Bronchial epithelial cell (primary cell): ENCODE measurements around the gene PIK3R2. TPM values are rescaled to one million over a fixed set of nuclear protein-coding genes. Genes with fewer than 3 reads are reported as not detected.
"Not testable (repeated sequence)": the region's sequence is repeated elsewhere in the genome, so short reads cannot be mapped to it uniquely, and the experiment has no call there.

Experiments used
- DNase-seq: peaks from one replicate; pipeline ENCODE4 v3.0.0-alpha.2; 2010; ENCODE audit warnings: low read depth
- FAIRE-seq: peaks from 2 replicates; lab custom pipeline; 2011; peaks lifted over from hg19 to GRCh38; lab: Jason Lieb, UNC
- H3K27me3 ChIP-seq: 2 replicates; pipeline ENCODE4 v1.5.1; 2011; ENCODE audit warnings: low read length; ENCODE audit not compliant: control insufficient read depth, insufficient read depth
- H3K36me3 ChIP-seq: 2 replicates; pipeline ENCODE4 v1.5.1; 2011; ENCODE audit warnings: low read length; ENCODE audit not compliant: control insufficient read depth, insufficient read depth
- H3K4me3 ChIP-seq: 2 replicates; pipeline ENCODE4 v1.5.1; 2011; ENCODE audit warnings: mild to moderate bottlenecking, low read depth, low read length, control low read depth
- total RNA-seq: library from RNA; depleted of rRNA; stranded (reverse); fragments of >200 nt; gene quantifications from 2 replicates; pipeline ENCODE4 v1.2.1, GENCODE V29; 2014
- TF ChIP-seq, protein P1 (sequence below): IDR thresholded peaks from 2 replicates; pipeline ENCODE4 v1.5.1; 2011; ENCODE audit warnings: mild to moderate bottlenecking, moderate library complexity, low read length, control low read depth, inconsistent platforms; ENCODE audit not compliant: insufficient read depth, severe bottlenecking

The PIK3R2 gene
- total RNA-seq, 1 donor from 2014 or later, result 2.6 TPM

DNA sequence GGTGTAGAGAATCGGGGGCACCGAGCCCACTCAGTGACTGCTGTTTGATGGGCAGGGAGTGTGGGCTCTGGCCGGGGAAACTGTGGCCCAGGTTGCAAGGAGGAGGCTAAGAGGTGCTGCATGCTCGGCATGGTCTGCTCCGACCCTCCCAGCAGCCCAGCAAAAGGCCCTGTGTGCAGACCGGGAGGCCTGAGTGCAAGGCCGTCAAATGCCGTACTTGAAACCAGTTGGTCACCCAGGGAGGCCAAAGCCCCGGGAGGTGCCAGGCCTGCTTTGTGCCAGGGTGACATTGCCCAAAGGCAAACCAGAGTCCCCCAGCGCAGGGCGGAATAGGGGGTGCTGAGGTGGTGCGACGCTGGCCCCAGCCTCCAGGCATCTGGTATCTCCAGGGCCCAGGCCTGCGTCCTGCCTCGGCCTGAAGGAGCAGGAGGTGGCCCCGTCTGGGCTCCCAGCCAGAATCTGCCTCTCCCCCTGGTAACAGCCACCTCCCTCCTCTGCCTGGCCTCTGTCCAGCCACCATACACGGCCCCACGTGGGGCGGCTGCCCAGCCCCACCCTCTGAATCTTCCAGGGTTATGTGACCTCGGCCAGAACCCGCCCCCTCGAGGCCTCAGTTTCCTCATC is 4.0 kb downstream of the PIK3R2 start:
- Histone ChIP-seq H3K36me3 (peaks cover 7% of the 10 kb centered on the region), H3K4me3 (no peak overlapping the region), H3K27me3 (no peaks in the 10 kb centered on the region)
- FAIRE-seq (no peak), DNase-seq (peak; percentile 84)
- TF ChIP-seq, protein P1, sequence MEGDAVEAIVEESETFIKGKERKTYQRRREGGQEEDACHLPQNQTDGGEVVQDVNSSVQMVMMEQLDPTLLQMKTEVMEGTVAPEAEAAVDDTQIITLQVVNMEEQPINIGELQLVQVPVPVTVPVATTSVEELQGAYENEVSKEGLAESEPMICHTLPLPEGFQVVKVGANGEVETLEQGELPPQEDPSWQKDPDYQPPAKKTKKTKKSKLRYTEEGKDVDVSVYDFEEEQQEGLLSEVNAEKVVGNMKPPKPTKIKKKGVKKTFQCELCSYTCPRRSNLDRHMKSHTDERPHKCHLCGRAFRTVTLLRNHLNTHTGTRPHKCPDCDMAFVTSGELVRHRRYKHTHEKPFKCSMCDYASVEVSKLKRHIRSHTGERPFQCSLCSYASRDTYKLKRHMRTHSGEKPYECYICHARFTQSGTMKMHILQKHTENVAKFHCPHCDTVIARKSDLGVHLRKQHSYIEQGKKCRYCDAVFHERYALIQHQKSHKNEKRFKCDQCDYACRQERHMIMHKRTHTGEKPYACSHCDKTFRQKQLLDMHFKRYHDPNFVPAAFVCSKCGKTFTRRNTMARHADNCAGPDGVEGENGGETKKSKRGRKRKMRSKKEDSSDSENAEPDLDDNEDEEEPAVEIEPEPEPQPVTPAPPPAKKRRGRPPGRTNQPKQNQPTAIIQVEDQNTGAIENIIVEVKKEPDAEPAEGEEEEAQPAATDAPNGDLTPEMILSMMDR, result no peak

DNA sequence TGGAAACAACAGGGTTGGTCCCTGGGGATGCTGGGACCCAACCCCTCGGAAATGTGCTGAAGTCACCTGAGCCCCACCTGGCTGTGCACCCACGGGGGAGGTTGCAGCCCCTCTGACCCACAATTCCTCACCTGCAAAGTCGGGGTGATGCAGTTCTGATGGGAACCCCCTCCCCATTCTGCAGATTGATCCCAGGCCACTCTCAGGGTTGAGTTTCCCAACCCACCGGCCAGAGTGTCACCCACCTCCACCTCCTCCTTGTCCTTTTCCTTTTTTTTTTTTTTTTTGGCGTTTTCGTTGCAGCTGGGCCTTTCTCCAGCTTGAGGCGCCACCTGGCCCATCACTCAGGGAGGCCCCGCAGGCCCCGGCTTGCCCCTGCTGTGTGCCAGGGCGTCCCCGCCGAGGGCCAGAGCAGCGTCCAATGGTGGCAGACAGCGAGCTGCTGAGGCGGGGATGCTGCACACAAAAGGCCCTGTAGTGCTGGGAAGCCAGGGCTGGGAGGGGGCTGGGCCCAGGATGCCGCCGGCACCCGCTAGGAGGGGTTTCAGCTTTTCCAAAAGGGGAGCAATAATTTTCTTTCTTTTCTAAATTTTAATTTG is 4.6 kb downstream of the PIK3R2 start:
- Histone ChIP-seq H3K4me3 (no peak overlapping the region), H3K36me3 (peaks cover 10% of the 10 kb centered on the region), H3K27me3 (no peaks in the 10 kb centered on the region)
- TF ChIP-seq, protein P1, result no peak
- FAIRE-seq (no peak), DNase-seq (peak; percentile 70)

DNA sequence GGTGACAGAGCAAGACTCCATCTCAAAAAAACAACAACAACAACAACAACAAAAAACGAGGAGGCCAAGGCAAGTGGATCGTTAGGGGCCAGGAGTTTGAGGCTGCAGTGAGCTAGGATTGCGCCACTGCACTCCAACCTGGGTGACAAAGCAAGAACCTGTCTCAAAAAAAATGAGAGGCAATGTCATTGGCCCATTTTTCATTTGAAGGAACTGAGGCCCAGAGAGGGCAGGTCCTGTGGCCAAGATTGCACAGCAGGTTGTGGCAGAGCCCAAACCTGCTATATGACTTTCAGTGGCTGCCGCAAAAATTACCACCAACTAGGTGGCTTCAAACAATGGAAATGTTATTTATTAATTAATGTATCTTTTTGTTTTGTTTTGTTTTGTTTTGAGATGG is 5.5 kb downstream of the PIK3R2 start:
- H3K4me3 ChIP-seq, result no peak overlapping the region
- no peaks in the 10 kb centered on the region for H3K27me3 ChIP-seq
- H3K36me3 ChIP-seq, result peaks cover 17% of the 10 kb centered on the region
- FAIRE-seq (no peak), DNase-seq (no peak)
- TF ChIP-seq, protein P1, result no peak

DNA sequence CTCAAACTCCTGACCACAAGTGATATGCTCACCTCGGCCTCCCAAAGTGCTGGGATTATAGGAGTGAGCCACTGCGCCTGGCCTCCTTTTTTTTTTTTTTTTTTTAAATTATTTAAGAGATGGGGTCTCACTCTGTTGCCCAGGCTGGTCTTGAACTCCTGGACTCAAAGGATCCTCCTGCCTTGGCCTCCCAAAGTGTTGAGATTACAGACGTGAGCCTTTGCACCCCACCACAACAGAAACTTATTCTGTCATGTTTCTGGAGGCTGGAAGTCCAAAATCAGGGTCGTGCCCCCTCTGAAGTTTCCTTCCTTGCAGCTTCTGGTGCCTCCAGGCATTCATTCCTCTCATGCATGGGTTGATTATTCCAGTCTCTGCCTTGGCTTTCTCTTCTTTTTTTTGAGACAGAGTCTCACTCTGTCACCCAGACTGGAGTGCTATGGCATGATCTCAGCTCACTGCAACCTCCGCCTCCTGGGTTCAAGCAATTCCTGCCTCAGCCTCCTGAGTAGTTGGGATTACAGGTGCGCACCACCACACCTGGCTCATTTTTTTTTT is 6.2 kb downstream of the PIK3R2 start:
- H3K27me3 ChIP-seq, FAIRE-seq, H3K4me3 ChIP-seq, DNase-seq: not testable (repeated sequence)
- peaks cover 20% of the 10 kb centered on the region for H3K36me3 ChIP-seq

DNA sequence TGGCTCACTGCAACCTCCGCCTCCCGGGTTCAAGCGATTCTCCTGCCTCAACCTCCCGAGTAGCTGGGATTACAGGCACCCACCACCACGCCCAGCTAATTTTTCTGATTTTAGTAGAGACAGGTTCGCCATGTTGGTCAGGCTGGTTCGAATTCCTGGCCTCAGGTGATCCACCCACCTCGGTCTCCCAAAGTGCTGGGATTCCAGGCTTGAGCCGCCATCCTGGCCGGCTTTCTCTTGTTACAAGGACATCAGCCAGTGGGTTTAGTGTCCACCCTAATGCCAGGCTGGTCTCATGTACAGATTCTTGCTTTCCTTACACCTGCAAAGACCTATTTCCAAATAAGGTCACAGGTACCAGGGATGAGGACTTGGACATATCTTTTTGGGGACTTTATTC is 6.8 kb downstream of the PIK3R2 start:
- H3K27me3 ChIP-seq, result no peaks in the 10 kb centered on the region
- FAIRE-seq, result no peak
- no peak overlapping the region for H3K4me3 ChIP-seq
- DNase-seq, result no peak
- TF ChIP-seq, protein P1, result no peak
- H3K36me3 ChIP-seq, result peaks cover 21% of the 10 kb centered on the region

DNA sequence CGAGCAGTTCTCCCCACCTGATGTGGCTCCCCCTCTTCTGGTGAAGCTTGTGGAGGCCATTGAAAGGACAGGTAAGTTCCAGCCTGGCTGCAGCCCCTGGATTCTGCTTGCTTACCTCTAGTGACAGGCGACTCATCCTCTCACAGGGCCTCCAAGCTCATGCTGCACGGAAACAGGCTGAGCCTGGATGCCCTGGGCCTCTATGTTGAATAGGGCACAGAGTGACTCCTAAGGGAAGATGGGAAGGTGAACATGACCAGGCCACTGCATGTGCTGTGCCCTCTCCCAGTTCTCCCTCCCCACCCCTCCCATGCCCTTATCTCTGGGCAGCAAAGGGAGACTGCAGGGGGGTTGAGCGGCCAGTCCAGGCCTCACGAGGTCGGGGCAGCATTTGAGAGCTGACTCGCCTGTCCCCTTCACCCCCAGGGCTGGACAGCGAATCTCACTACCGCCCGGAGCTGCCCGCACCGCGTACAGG is 7.6 kb downstream of the PIK3R2 start:
- H3K27me3 ChIP-seq, result no peaks in the 10 kb centered on the region
- H3K4me3 ChIP-seq, result peak overlapping the region; percentile 14
- DNase-seq (no peak), FAIRE-seq (no peak)
- TF ChIP-seq, protein P1, result no peak
- H3K36me3 ChIP-seq, result peaks cover 21% of the 10 kb centered on the region
